GM19468 (cell line): ENCODE measurements around the gene CLEC16A.
"Not testable (repeated sequence)": the region's sequence is repeated elsewhere in the genome, so short reads cannot be mapped to it uniquely, and the experiment has no call there.

Source experiments
- ATAC-seq: cut with Tn5 transposase; IDR thresholded peaks from one replicate; pipeline ENCODE4 v1.9.1; 2021; ENCODE audit warnings: mild to moderate bottlenecking, moderate library complexity, moderate number of reproducible peaks; ENCODE audit not compliant: unreplicated experiment; ENCODE audit errors: extremely low read depth

The CLEC16A gene

DNA sequence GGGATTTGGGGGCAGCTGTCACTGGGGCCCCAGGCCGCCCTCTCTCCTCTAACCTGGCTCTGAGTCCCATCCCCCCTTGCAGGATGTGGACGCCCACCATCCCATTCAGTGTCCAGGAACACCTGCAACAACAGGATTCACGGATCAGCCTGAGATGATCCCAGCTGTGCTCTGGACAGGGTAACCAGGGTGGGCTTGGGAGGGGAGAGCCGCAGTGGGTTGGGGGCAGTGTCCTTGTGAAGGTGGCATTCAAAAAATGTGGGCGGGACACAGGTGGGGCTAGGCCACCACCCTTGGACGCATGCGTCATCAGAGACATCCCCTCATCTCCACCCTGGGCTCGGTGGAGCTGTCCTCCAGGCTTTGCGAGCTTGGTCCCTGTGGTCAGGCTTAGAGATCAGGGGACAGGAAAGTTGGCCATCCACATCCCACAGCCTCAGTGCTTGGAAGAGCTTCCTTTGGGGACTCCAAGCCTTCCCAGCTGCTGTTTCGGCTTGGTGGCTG is 21.2 kb upstream of the CLEC16A start:
- no peak for ATAC-seq

DNA sequence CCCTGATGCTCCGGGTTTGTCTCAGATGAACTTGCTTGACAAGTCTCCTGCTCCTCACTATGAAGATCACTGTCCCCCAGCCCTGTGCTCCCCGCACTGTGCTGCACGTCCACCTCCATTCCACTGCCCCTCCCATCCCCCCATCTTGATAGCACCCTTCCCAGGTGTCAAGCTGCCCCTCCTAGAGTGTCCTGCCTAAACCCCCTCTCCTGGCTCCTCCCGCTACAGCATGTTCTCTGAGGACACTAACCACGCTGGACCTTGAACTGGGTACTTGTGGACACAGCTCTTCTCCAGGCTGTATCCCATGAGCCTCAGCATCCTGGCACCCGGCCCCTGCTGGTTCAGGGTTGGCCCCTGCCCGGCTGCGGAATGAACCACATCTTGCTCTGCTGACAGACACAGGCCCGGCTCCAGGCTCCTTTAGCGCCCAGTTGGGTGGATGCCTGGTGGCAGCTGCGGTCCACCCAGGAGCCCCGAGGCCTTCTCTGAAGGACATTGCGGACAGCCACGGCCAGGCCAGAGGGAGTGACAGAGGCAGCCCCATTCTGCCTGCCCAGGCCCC is 20.6 kb upstream of the CLEC16A start:
- no peak for ATAC-seq

- not testable (repeated sequence) for ATAC-seq
Measured at GRCh38 chr16:10925285-10925684, 19.1 kb upstream of the CLEC16A start.

DNA sequence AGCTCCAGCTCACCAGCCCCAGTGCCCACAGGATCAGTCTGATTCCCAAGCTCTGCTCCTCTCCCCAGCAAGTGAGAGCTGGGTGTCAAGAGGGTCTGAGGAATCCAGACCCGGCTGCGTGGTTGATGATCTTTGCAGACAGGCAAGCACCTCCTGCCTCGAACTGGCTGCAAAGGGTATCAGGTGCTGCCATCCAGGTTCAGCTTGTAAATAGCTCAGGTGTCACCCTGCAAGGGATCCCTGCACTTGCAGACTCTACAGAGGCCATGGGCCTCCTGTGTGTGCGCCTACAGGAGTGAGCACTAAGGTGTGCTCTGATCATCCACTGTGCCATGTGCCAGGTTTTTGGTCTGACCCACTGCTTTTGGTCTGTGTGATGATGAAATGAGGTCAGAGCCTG is 18.3 kb upstream of the CLEC16A start:
- no peak for ATAC-seq

DNA sequence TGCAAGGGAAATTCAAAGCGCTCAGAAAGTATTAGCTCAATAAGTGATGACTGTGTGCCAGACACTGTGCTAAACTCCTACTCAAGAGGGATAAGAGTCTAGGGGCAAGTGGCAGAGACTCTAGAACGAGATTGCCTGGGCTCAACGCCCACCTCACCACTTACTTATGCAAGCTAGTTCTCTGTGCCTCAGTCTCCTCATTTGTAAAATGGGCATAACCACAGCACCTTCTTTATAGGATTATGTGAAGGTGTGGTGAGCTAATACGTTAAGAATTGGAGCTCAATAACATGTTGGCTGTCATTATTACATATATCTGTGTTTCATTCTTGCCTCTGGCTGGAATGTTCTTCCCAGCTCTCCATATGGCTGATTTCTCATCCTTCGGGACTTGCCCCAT is 17.5 kb upstream of the CLEC16A start:
- no peak for ATAC-seq

- no peak for ATAC-seq
Measured at GRCh38 chr16:10927497-10928112, 16.8 kb upstream of the CLEC16A start.

GRCh38 chr16:10929097-10929496 is 15.3 kb upstream of the CLEC16A start:
- not testable (repeated sequence) for ATAC-seq

DNA sequence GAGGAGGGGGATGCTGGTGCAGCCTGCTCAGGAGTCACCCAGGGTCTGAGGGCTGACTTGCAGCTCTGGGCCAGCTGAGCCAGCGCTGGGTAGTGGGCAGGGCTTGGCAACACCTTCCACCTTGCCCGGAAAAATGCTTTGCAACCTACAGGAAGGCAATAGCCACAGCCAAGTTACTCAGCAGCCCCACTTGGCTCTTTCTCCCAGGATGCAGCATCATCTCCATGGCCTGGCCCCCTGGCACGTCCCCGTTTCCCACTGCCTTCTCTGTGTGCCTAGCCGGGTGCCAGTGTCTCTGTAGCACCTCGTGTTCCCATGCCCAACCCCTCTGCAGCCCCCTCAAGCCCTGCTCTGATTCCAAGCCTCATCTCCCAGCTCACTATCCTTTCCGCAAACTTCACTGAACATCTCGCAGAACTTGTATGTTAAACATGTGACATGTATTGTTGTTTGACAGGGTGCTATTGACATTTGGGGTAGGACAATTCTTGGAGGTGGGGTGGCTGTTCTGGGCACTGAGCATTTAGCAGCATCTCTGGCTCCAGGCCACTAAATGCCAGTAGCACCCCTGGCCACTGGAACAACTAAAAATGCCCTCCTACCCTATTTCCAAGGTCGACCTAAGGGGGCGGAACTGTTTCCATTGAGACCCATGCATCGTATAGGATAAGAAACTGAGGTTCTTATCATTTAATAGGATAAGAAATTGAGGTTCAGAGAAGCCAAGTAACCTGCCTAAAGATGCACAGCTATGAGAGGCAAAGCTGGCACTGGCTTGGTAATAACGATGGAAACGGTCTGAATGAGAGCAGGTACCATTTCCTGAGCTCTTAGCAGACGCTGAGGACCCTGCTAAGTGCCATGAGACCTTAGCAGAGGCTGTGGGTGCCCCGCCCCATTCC is 14.3 kb upstream of the CLEC16A start:
- no peak for ATAC-seq

DNA sequence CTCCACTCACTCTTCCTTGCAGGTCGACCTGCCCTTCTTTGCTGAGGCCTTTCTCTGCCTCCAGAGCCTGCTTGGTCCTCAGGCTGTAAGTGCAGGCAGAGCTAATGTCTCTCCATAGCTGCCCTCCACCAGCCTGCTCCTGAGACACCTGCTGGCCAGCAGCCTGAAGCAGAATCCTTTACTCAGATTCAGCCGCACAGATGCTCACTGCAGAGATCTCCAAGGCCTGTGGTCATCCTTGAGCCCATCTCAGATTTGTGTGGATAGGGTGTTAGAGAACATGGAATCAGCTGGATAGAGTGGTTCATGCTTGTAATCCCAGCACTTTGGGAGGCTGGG is 13.6 kb upstream of the CLEC16A start:
- no peak for ATAC-seq

DNA sequence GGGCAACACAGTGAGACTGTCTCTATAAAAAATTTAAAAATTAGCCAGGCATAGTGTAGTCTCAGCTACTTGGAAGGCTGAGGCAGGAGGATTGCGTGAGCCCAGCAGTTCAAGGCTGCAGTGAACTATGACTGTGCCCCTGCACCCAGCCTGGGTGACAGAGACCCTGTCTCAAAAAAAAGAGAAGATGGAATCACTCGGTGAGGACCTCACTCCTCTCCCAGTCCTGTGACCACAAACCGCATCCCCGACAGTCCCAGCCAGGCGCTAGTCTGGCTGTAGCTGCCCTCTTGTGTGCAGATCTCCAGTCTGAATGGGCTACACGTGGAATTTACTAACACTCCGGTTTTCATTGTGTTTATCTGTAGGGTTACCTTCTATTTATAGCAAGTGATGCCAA is 13.2 kb upstream of the CLEC16A start:
- no peak for ATAC-seq

GRCh38 chr16:10931977-10932632 is 12.3 kb upstream of the CLEC16A start:
- no peak for ATAC-seq

- no peak for ATAC-seq
Measured at GRCh38 chr16:10932959-10933710, 11.2 kb upstream of the CLEC16A start.

DNA sequence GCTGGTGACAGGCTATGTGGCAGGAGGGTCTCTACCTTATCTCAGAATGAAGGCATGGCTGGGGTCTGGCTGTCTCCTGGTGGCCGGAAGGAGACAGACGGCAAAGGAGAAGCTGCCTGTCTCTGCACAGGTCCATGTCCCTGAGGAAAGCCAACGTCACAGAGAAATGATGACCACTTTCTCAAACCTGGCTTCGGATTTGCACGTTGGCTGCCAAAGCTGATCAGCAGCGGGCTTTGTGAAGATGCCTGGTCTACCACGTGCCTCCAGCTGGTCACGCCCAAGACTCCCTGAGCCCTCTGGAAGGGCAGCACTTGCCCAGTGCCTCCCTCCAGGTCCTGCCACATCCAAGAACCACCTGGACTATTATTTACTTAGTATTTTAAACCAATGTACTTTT is 10.5 kb upstream of the CLEC16A start:
- no peak for ATAC-seq

DNA sequence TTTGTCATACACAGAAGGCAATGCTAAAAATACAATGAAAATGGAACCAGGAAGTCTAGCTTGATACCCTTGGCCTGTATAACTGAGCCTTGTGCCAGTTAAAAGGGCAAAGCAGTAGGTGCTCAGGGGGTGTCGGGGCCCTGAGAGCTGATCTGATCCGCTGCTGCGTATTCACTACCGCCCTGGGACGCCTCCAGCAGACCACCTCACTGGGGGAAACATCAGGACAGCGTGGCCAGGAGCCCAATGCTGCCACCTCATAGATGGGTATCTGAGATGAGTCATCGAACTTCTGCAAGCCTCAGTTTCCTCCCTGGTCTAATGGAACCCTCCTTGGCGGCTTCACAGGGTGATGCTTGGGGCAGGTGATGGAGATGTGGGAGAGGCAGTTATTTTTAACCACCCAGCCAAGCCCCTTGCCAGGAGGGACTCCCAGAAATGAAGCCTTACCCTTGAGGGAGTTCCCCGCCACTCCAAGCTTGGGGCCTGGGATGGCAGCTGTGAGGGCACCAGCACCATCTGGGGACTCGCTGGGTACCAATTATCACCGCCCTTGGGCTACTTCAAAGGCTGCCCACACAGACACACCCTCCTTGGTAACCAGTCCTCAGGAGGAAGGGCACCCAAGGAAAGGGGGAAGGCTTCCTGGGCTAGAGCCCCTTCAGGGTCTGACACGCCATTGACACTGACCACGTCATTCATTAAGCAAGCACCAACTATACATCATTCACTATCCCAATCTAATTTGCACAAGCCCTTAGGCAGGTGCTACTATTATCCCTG is 9.8 kb upstream of the CLEC16A start:
- ATAC-seq, result no peak

DNA sequence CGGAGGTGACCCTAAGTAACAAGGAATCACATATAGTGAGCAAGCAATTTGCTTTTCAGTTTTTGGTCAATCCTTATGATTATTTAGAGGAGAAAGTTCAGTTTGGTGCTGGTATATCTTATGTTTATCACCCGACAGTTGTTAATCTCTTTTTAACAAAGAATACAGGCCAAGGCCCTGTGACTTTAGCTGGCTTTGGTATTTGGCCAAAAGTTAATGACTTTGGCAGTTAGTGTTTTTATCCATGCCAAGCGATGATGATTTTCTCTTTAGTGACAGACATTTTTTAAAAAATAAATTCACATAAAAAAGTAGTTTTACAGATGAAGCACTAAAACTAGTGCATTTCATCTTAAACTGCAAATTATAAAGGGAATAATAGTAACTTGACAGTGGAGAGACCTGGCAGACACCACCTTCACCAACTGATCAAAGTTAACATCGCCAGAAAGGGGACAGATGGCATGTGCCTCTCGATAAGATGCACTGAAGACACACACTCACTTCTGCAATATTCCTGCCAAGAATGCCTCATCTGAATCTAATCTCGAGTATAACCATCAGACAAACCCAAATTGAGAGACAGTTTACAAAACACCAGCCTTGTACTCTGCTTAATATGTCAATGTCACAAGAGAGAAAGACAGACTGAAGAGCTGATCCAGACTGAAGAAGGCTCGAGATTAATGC is 9.0 kb upstream of the CLEC16A start:
- ATAC-seq, result no peak

- no peak for ATAC-seq
Measured at GRCh38 chr16:10936272-10936984, 7.9 kb upstream of the CLEC16A start.

DNA sequence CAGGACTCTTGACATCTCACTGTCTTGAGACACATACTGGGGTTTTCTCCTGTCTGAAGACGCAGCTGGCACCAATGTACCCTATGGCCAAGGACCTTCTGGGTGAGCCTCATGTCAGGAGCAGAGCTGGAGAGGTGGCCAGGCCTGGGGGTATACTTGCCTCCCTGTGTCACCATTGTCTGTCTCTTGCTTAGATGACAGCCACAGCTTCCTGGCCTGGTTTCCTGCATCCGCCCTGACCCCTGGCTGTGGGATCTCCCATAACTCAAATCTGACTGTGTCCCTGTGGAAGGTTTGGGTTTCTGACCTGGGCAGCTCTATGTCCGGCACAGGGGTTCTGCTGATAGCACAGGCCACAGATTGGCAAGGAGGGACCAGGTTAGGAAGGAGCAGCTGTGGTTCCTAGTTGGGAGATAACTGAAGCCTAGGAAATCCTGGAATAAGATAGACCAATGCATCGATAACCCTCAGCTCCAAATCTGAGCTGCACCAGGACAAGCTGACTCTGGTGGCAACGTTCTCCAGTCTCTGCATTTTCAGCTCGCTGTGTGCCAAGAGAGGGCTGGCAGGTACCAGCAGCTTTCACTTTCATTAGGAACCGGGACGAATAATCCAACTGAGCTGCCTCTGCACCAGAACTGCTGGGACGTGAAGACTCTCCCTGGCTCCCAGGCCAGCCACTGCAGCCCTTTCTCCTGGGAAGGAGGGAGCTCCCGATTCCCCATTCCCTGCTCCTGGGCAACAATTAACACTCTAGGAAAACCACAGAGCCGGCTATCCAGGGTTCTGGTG is 7.1 kb upstream of the CLEC16A start:
- ATAC-seq, result no peak
